ENCODE measurements around the gene PLD2.
A peak's percentile ranks its signal among the peaks of the same experiment; 100 is the strongest.

PLD2 gene

DNA sequence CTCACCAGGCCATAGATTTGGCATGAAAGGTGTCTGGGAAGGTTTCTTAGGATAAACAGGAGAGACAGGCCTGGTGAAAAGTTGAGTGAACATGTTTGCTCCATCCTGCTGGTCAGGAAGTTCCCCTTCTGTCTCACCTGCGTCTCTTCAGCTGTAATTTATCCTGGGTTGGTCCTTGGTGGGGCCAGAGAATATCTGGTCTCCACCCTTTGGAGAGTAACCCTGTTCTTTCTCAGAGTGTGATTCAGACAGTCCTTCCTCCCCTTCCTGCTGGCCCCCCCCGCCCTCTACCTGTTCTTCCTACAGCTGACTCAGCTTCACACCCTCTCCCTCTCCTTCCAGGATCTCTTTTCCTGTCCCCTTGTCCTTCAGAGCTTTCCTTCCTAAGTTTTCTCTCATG lies 43.3 kb downstream of the PLD2 start:
- Histone ChIP-seq H3K27ac (no peak overlapping the region), H3K36me3 (replicated peaks) (no peaks in the 10 kb centered on the region), H3K4me3 (ENCODE audit: low read depth, low read length) (no peak overlapping the region), H3K27me3 (replicated peaks) (no peaks in the 10 kb centered on the region)
- no peak for DNase-seq
- in situ Hi-C loops (cut with HindIII; ENCODE audit: low pct_ligation_motif_present, low sequenced_read_pairs) = no loop called here
- TF ChIP-seq, protein P1, sequence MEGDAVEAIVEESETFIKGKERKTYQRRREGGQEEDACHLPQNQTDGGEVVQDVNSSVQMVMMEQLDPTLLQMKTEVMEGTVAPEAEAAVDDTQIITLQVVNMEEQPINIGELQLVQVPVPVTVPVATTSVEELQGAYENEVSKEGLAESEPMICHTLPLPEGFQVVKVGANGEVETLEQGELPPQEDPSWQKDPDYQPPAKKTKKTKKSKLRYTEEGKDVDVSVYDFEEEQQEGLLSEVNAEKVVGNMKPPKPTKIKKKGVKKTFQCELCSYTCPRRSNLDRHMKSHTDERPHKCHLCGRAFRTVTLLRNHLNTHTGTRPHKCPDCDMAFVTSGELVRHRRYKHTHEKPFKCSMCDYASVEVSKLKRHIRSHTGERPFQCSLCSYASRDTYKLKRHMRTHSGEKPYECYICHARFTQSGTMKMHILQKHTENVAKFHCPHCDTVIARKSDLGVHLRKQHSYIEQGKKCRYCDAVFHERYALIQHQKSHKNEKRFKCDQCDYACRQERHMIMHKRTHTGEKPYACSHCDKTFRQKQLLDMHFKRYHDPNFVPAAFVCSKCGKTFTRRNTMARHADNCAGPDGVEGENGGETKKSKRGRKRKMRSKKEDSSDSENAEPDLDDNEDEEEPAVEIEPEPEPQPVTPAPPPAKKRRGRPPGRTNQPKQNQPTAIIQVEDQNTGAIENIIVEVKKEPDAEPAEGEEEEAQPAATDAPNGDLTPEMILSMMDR (IDR thresholded peaks at IDR 0.05; ENCODE audit: low read depth, low read length, missing control alignments) = no peak

DNA sequence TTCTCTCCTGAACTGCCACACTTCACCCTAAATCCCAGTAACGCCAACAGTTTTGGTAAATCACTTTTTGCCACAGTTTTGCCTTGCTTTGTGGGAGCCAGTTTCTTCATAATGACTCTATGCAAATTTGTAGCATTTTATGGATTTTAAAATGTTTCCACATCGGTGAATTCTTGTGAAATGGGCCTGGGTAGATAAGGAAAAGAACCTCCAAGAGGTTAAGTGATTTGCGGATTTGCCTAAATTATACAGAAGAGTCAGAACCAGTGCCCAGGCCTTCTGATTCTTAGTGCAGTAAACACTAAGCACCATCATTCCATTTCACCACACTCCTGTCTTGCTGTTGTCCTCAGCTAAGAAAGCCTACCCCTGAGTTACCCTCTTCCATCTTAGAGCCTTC lies 44.1 kb downstream of the PLD2 start:
- no peak for DNase-seq
- in situ Hi-C loops (cut with HindIII; ENCODE audit: low pct_ligation_motif_present, low sequenced_read_pairs) = no loop called here
- TF ChIP-seq, protein P1 (IDR thresholded peaks at IDR 0.05; ENCODE audit: low read depth, low read length, missing control alignments) = no peak
- Histone ChIP-seq H3K4me3 (ENCODE audit: low read depth, low read length) (no peak overlapping the region), H3K27ac (no peak overlapping the region), H3K36me3 (replicated peaks) (no peaks in the 10 kb centered on the region), H3K27me3 (replicated peaks) (no peaks in the 10 kb centered on the region)

DNA sequence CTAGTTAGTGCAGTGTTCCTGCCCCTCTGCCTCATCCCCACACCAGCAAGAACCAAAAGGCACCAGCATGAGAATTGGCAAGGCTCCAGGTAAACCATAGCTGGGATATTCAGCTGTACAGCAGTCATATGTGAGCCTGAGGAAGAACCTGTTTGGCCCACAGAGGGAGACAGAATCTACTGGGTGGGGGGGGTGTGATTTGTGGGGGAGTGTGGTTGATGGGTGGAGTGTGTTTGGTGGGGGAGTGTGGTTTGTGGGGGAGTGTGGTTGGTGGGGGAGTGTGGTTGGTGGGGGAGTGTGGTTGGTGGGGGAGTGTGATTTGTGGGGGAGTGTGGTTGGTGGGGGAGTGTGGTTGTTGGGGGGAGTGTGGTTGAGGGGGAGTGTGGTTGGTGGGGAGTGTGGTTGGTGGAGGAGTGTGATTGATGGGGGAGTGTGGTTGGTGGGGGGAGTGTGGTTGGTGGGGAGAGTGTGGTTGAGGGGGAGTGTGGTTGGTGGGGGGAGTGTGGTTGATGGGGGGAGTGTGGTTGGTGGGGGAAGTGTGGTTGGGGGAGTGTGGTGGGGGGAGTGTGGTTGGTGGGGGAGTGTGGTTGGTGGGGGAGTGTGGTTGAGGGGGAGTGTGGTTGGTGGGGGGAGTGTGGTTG lies 45.7 kb downstream of the PLD2 start:
- H3K27ac ChIP-seq = no peak overlapping the region
- in situ Hi-C loops (cut with HindIII; ENCODE audit: low pct_ligation_motif_present, low sequenced_read_pairs) = no loop called here
- no peaks in the 10 kb centered on the region for H3K36me3 ChIP-seq (replicated peaks)
- no peaks in the 10 kb centered on the region for H3K27me3 ChIP-seq (replicated peaks)
- DNase-seq = peak; percentile 16
- TF ChIP-seq, protein P1 (IDR thresholded peaks at IDR 0.05; ENCODE audit: low read depth, low read length, missing control alignments) = no peak
- no peak overlapping the region for H3K4me3 ChIP-seq (ENCODE audit: low read depth, low read length)

DNA sequence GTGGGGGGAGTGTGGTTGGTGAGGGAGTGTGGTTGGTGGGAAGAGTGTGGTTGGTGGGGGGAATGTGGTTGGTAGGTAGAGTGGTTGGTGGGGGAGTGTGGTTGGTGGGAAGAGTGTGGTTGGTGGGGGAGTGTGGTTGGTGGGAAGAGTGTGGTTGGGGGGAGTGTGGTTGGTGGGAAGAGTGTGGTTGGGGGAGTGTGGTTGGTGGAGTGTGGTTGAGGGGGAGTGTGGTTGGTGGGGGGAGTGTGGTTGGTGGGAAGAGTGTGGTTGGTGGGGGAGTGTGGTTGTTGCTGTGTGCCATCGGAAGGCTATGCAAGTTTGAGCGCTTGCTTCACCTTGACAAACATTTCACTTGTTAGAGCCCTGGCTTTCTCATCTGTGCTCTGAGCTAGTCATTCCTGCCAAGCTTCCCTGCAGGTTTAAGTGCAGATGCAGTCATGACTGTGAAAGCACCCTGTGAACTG lies 46.3 kb downstream of the PLD2 start:
- in situ Hi-C loops (cut with HindIII; ENCODE audit: low pct_ligation_motif_present, low sequenced_read_pairs) = no loop called here
- DNase-seq = no peak
- Histone ChIP-seq H3K4me3 (ENCODE audit: low read depth, low read length) (no peak overlapping the region), H3K36me3 (replicated peaks) (no peaks in the 10 kb centered on the region), H3K27me3 (replicated peaks) (no peaks in the 10 kb centered on the region), H3K27ac (no peak overlapping the region)
- TF ChIP-seq, protein P1 (IDR thresholded peaks at IDR 0.05; ENCODE audit: low read depth, low read length, missing control alignments) = no peak

DNA sequence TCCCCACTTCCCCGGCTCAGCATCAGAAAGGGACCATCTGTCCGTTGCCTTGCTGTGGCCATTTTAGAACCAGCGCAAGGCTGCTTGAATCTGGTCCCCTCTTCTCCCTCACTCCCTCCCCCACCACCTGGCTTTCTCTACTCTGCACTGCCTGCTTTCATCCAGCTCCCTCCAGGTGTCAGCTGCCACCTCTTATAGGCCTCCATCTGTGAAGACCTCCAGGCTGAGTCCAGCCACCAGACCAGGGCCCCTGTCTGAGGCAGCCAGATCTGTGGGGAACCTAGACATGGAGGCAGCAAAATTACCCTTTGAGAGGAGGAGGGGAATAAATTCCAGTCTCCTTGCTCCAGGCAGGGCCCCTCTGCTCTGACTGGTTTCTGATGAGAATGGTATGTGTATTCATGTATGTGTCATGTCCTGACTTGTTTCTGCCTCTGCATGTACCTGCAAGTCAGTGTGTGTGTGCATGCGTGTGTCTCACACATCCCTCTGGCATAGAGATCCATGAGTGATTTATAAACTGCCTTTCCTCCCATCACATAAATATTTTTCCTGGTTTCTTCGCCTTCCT lies 47.2 kb downstream of the PLD2 start:
- H3K27ac ChIP-seq = no peak overlapping the region
- no peak overlapping the region for H3K4me3 ChIP-seq (ENCODE audit: low read depth, low read length)
- H3K36me3 ChIP-seq (replicated peaks) = no peaks in the 10 kb centered on the region
- H3K27me3 ChIP-seq (replicated peaks) = no peaks in the 10 kb centered on the region
- DNase-seq = no peak
- TF ChIP-seq, protein P1 (IDR thresholded peaks at IDR 0.05; ENCODE audit: low read depth, low read length, missing control alignments) = no peak
- in situ Hi-C loops (cut with HindIII; ENCODE audit: low pct_ligation_motif_present, low sequenced_read_pairs) = no loop called here
